Astrocyte of the cerebellum (primary cell): ENCODE results near the gene PRRG1.
"Not testable (repeated sequence)": the region's sequence is repeated elsewhere in the genome, so short reads cannot be mapped to it uniquely, and the experiment has no call there.

Source experiments
- DNase-seq: peaks from one replicate; pipeline ENCODE4 v3.0.0-alpha.2; 2011; ENCODE audit warnings: low read depth
- H3K4me3 ChIP-seq: 2 replicates; pipeline ENCODE4 v1.5.1; 2011; ENCODE audit warnings: mild to moderate bottlenecking, low read depth, low read length, moderate library complexity
- CTCF ChIP-seq: IDR thresholded peaks from 2 replicates; pipeline ENCODE4 v1.5.1; 2012; ENCODE audit warnings: low read length, low read depth, moderate library complexity, mild to moderate bottlenecking; ENCODE audit errors: missing control alignments
- in situ Hi-C: cut with HindIII; loops from 2 replicates; pipeline ENCODE4 v1.10.0; 2017; ENCODE audit warnings: low sequenced_read_pairs

PRRG1 gene

GRCh38 chrX:37472836-37473235 lies 123.7 kb downstream of the PRRG1 start:
- in situ Hi-C loops, result no loop called here
- TF ChIP-seq CTCF, result no peak
- H3K4me3 ChIP-seq, result no peak overlapping the region
- no peak for DNase-seq

GRCh38 chrX:37474478-37474877 lies 125.3 kb downstream of the PRRG1 start:
- no peak for DNase-seq
- in situ Hi-C loops, result no loop called here
- H3K4me3 ChIP-seq, result no peak overlapping the region
- TF ChIP-seq CTCF, result no peak

- no peak for TF ChIP-seq CTCF
- DNase-seq, result no peak
- in situ Hi-C loops, result no loop called here
- no peak overlapping the region for H3K4me3 ChIP-seq
Measured at GRCh38 chrX:37476571-37477170, 127.5 kb downstream of the PRRG1 start.

- in situ Hi-C loops, H3K4me3 ChIP-seq, DNase-seq: not testable (repeated sequence)
Measured at GRCh38 chrX:37484335-37484734, 135.2 kb downstream of the PRRG1 start.

GRCh38 chrX:37485429-37485828 lies 136.3 kb downstream of the PRRG1 start:
- in situ Hi-C loops, result no loop called here
- H3K4me3 ChIP-seq, result no peak overlapping the region
- no peak for TF ChIP-seq CTCF
- no peak for DNase-seq

- in situ Hi-C loops, result no loop called here
- DNase-seq, result no peak
- TF ChIP-seq CTCF, result no peak
- no peak overlapping the region for H3K4me3 ChIP-seq
Measured at GRCh38 chrX:37487271-37487670, 138.1 kb downstream of the PRRG1 start.

- in situ Hi-C loops, result no loop called here
- TF ChIP-seq CTCF, result no peak
- no peak overlapping the region for H3K4me3 ChIP-seq
- DNase-seq, result no peak
Measured at GRCh38 chrX:37488323-37488722, 139.2 kb downstream of the PRRG1 start.
